HG03045 (cell line): ENCODE results near the gene CCSAP.
"Not testable (repeated sequence)": the region's sequence is repeated elsewhere in the genome, so short reads cannot be mapped to it uniquely, and the experiment has no call there.

Source experiments
- ATAC-seq: cut with Tn5 transposase; IDR thresholded peaks from one replicate; pipeline ENCODE4 v1.9.1; 2021; ENCODE audit warnings: mild to moderate bottlenecking, moderate library complexity; ENCODE audit not compliant: unreplicated experiment

CCSAP gene, protein sequence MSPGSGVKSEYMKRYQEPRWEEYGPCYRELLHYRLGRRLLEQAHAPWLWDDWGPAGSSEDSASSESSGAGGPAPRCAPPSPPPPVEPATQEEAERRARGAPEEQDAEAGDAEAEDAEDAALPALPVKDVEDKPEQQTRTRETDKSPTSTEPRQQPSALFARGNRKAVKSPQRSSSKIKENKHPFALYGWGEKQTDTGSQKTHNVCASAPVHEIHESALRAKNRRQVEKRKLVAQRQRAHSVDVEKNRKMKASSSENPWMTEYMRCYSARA

DNA sequence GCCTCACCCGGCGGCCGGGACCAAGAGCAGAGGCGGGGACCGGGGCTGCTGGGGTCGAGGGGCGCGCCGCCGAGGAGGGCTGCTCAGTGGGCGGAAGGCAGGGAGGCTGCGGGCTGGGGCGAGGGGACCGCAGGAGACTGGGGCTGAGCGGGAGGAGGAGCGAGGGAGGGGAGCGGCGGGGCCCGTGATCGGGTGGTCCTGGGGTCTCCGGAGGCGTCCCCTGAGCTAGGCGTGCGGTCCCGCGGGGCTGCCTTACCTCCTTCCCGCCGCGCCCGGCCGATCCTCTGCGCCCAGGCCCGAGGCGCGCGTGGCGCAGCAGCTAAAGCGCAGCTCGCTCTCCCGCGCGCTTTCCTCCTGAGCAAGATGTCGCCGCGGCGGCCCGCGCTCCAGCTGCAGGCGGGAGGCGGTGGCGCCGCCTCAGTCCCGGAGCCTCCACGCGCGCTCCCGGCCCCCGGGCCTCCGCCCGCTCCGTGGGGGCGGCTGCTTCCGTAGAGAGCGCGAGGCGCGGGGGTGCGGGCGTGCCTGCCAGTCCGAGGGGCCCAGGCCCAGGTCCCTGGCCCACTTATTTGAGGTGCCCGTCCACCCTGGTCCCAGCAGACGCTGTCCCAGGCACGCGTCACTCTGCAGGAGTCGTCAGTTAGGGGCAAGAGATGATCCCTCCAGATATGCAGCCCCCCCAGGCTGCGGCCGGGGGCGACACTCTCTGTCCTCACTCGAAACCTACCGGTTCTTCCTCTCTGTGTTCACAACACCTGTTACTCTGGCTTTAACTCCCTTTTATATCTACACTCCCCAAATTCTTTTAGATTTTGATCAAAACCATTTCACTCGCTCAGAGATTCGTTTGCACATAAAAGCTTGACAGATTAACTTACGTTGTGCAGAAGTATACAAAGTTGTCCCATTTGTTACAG is at the start of gene CCSAP:
TSS of gene CCSAP (minus strand) at position 392 of the 914 bp plus-strand sequence. CDS start 582 bp downstream, outside the sequence.
- ATAC-seq = peak; percentile 40

DNA sequence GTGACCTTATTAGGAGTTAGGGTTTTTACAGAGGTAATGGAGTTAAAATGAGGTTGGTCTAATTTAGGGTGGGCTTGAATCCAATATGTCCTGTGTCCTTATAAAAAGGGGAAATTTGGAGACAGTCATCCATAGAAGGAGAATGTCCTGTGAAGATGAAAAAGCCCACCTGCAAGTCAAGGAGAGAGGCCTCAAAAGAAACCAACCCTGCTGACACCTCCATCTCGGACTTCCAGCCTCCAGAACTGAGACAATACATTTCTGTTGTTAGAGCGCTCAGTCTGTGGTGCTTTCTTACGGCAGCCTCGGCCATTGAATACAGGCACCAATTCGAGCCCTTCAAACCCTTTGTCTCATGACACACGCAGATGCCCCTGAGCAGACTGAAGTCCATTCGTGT is 47.3 kb upstream of the CCSAP start:
- no peak for ATAC-seq

DNA sequence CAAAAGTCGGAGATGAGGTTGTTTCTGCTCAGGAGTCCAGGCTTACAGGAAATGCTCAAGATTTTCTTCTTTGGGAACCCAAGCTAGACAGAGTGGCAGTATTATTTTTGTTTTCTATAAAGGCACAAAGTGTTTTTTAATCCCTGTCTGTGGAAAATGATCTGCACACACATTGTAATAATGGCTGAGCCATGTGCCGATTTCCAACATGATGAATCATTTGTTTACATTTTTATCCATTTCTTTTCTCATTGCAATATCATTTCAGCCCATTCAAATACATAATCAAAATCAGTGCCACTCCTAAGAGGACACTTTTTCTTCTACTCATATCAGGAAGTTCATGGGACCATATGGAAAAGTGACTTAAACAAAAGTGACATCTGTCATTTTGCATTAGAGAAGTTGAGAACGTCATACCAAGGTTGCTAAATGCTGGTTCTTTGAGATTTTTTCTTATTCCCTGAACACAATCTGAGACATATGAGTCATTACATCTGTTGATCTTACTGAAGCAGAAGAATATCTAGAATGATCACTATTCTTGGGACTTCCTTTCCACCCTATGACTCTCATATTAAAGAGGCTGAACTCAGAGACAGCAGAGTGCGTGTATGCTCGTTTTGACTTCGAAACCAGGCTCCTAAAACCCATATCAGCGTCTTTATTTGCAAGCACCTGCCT is 46.2 kb upstream of the CCSAP start:
- ATAC-seq = no peak

DNA sequence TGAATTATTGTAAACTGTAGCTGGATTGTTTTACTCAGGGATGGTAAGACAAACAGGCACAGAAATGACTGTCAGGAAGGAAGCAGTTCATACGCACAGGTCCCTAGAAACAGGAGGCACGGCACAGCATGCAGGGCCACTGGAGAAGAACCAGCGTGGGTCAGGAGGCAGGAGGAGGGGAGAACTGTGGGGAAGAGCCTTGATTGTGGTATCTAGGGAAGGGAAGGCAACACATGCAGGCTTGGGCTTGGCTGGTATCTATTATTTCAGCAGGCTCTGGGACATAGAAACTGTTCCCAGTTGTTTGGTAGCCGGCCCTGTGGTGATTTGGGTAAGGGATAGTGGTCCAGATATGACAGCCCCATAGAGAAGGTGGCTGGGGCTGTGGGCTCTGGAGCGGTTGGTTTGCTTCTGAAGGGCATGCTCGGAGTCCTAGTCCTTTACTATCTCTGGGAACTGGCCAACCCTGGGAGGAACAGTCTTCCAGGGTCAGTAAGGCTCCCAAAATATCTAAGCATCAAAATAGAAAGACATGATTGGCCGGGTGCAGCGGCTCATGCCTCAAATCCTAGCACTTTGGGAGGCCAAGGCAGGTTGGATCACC is 43.1 kb upstream of the CCSAP start:
- no peak for ATAC-seq

DNA sequence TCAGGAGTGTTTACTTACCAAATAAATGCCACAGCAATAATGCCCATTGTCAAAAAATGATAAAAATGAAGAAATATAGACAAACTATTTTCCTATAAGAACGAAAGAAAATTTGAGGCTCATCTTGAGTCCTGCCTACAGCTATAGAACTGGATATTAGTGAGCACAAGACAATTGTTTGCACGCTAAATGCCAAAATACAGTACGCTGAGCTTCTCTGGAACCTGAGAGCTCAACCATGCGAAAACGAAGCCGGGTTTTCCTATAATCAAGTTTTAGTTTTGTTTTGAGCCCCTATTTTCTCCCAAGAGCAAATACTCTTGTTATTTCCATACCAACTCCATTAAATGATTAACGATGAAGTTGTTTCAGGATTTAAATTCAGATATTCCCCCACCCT is 42.0 kb upstream of the CCSAP start:
- no peak for ATAC-seq

DNA sequence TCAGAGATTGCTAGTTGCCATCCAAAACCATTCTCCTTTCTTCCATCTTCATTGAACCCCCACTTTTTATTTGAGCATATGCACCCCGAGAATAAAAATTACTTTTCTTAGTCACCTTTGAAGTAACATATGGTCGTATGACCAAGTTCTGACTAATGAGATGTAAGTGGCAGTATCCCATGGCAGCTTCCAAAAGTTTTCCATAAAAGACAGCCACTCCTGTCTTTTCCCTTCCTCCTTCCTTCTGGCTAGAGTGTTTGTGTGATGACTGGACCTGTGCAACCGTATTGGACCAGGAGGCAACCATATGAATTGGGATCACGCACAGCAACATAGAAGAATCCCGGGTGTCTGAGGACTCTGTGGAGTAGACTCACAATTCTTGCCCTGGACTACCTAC is 41.1 kb upstream of the CCSAP start:
- ATAC-seq = no peak

DNA sequence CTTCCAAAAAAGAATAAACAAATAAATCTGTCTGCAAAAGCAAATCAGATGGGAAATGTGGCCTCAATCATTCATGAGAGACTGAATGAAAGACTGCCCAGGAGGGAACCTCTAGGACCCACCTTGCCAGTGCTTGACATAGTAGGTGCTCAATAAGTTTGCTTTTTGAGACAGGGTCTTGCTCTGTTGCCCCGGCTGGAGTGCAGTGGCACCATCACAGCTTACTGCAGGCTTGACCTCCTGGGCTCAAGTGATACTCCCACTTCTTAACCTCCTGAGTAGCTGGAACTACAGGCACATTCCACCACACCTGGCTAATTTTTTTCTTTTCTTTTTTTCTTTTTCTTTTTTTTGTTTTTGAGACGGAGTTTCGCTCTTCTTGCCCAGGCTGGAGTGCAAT is 40.3 kb upstream of the CCSAP start:
- ATAC-seq = no peak

DNA sequence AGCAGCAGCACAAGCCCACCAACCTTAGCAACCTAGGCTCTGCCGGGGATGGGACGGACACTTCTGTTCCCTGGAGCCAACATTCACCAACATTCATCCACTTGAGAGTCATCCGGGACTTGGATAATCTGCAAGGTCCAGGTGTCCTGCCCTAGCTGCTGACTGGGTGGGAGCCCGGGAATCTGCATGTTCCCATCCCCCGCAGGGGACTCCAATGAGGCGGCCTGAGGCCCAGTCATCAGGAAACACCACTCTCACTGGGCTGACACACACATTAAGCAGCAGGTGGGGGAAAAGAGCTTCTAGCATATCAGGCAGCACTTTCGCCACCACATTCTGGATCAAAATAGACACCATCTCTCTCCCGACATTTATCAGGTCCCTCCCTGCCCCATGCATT is 38.4 kb upstream of the CCSAP start:
- no peak for ATAC-seq

DNA sequence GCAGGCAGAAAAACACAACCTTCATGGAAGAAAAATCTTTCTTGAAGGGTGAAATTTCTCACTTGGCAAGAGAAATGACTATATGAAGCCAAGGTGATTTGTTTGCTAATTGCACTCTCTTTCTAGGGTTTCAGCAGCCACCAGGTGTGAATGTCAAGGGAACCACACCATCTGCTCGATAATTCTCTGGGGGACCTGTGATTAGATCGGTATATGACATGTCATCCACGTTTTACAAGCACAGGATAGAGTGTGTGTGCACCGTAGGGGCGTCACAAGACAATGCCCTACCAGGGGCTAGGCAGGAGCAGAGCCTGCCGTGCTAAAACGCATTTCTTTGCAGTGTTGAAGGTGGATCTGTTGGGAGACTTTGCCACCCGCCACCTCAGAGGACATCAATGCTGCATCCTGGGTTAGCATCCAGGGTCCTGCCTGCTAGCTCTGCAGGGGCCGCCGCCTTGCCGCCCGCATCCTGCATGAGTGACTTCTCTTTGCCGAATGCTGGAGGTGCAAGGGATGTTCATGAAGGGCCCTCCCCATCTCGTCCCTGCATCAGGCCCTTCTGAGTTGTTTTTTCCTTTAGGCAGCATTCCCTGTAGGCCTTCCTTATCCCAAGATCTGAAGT is 37.8 kb upstream of the CCSAP start:
- no peak for ATAC-seq

DNA sequence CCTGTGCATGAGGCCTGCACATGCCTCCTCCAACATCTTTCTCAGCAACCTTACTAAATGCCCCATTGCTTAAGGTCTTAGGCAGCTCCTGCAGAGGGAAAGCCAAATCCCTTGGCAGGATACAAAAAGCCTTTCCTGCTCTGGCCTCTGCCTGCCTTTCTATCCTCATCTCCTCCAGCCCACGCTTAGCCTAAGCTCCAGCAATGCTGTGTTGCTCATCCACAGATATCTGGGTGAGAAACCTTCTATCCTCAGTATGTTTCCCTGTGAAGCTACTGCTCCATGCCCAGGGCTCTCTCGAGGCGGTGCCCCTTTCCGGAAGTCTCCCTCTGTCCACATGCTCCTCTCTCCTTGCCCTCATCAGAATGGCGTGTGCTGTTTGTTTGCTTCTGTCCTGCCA is 37.0 kb upstream of the CCSAP start:
- ATAC-seq = no peak

DNA sequence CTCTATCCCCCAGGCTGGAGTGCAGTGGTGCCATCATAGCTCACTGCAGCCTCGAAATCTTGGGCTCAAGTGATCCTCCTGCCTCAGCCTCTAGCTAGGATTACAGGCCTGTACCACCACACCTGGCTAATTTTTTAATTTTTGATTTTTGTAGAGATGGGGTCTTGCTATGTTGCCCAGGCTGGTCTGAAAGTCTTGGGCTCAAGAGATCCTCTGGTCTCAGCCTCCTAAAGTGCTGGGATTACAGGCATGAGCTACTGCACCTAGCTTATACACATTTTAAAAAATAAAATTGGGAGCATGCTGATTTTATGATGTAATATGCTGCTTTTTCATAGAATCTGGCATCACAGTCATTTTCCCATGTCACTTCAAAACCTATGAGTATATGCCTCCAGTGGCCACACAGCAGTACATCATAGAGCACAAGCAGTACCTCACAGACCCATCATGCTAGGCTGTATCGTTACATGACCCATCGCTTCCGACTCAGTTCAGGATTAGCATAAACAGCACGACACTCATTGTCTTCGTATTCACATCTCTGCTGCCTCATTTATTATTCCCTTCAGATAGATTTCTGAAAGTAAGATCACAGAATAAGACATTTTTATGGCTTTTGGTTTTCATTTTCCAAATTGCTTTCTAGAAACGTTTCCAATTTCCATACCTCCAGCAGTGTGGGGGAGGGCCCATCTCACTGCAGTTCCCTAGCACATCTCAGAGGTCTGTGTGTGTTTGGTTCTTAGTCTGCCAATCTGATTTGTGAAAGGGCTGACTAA is 35.9 kb upstream of the CCSAP start:
- no peak for ATAC-seq

DNA sequence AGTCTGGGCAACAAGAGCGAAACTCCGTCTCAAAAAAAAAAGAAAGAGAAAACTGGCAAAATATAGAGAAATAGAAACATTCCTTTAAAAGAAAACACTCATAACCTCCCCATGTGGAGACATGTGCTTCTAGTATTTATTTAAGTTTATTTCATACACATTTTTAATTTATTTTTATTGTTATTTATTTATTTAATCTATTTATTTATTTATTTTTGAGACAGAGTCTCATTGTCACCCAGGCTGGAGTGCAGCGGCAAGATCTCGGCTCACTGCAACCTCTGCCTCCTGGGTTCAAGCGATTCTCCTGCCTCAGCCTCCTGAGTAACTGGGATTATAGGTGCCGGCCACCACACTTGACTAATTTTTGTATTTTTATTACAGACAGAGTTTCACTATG is 35.2 kb upstream of the CCSAP start:
- ATAC-seq = not testable (repeated sequence)

DNA sequence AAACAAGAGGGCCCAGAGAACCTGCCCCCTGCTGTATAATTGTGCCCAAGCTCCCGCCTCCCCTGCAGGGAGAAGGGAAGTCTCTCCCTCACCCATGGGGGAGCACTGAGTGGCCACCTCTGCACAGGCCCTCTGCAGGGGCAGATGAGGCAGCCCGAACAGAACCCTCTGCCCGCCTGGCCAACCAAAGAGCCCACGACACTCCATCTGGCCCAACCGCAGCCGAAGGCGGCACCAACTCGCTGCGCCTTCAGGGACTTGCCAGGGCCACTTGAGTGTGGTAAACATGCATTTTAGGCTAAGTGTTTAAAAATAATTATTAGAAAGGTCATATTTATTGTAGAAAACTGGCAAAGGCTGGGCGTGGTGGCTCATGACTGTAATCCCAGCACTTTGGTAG is 34.6 kb upstream of the CCSAP start:
- ATAC-seq = no peak

DNA sequence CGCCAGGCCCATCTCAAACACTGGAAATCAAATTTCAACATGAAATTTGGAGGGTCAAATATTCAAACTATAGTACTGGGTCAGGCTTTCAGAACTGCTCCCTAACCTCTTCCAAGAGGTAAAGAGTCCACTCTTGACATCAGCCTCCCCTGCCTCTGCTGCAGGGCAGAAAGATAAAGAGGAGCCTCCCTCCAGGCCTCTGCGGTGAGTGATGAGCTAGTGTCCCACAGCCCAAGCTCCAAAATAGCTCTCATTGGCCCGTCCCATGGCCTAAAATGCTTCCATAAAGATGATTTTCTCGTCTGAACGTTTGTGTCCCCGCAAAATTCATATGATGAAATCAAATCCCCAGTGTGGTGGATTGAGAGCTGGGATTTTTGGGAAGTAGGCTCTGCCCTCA is 33.7 kb upstream of the CCSAP start:
- no peak for ATAC-seq

DNA sequence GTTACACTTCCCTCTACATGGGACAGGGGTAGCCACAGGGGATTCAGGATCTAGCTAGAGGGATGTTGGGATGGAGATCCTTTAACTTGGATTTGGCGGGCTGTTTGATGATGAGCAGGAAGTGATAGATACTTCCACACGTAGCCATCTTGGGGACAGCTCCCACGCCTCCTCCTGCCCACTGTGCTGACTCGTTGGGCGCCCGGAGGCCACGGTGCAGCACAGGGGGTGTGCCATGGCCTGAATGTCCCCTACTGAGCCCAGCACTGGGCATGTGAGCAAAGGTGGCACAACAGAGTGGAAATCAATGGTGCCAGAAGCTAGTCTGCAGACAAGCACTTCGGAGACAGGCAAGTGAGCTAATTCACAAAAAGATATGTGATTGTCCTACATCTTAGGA is 31.6 kb upstream of the CCSAP start:
- ATAC-seq = no peak

DNA sequence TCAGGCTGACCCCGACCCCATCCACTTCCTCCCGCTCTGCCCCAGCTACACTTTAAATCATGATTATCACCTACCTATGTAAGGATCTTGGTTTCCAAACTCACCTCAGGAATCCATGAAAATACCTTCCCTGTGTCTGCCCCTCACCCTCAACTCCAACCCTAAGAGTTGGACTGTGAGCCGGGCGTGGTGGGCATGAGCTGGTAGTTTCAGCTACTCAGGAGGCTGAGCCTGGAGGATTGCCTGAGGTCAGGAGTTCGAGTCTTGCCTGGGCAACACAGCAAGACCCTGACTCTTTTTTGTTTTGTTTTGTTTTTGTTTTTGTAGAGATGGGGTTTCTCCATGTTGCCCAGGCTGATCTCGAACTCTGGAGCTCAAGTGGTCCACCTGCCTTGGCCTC is 30.5 kb upstream of the CCSAP start:
- no peak for ATAC-seq

DNA sequence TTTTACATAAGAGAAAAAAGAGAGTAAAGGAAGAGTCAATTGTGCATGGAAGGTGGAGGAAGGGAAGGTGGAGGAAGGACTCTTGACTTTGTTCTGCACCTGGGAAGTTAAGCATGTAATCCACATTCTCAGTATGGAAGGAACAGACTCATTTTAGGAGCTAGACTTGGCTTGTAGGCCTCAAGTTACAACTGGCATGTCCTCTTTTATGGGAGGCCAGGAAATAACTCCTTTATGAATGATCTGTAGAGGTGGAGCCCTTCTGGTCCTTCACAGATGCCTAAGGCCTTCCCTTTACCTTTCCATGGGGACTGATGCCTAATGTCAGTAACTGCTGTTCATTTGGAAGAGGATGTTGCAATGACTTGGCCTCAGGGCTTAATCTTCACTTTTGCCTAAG is 29.4 kb upstream of the CCSAP start:
- ATAC-seq = no peak

DNA sequence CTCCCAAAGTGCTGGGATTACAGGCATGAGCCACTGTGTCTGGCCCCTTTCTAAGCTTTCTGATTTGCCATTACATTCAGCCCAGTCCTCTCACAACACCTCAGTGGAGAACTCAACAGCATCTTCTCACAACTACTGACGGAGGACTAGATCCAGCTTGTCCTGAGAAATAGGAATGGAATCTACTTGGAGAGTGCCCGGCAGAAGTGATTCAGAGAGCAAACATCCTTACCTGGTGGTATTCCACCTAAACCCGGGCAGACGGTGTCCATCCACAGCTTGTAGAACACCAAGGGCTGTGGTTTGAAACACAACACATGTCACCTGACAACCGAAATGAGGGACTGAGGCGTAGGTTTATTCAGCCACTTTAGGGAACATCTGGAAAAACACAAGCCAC is 28.8 kb upstream of the CCSAP start:
- ATAC-seq = no peak

DNA sequence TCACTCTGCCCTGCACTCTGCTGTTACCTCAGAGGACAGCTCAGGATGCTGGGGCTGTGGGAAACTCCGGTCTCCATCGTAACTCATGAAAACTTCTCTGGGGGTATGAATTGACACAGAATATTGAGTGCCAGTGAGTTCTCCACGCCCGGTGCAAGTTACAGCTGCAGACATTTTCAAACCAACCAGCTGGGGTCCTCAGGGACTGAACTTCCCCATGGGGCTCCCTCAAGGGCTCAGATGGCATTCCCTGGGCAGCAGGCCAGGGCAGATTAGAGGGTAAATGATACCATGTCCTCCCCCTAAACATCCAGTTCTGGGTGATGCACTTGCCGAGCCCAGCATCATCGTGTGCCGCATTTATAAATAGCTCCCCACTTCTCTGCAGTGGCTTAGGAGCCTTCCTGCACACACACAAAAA is 27.8 kb upstream of the CCSAP start:
- ATAC-seq = no peak

DNA sequence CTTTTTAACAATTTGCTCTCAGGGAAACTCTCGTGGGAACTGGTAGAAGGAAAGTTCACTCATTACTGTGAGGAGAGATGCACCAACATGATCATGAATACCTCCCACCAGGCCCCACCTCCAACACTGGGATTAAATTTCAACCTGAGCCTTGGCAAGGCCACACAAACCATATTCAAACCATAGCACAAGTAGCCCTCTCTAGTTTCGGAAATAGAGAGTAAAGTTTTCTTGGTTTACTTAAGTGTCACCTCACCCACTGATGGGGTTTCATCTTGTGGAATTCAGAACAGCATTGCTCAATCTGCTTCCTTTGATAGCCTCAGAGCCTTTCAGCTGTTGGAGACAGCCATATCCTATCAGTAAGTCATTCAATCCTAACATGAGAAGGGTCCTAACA is 25.5 kb upstream of the CCSAP start:
- ATAC-seq = peak; percentile 56
